Aorta (tissue), 5 donors: ENCODE results near the gene MR1. TPM values are rescaled to one million over a fixed set of nuclear protein-coding genes. Genes with fewer than 3 reads are reported as not detected.

Experiments
- ATAC-seq: fragments of 200-7000 bp; cut with Tn5 transposase; one replicate; pipeline ENCODE4 v1.9.1; 2022; ENCODE audit warnings: moderate library complexity; ENCODE audit not compliant: low FRiP score
- DNase-seq, 2 donors: peaks; one replicate each; pipeline ENCODE4 v3.0.0-alpha.2; 2020
- H3K27ac ChIP-seq, 2 donors: one replicate each; pipeline ENCODE4 v1.5.1; 2013; ENCODE audit warnings: low read length in 2 of 2, mild to moderate bottlenecking in 2 of 2, moderate library complexity in 2 of 2, control low read depth in 1 of 2, inconsistent platforms in 1 of 2, low read depth in 1 of 2
- H3K27me3 ChIP-seq, 2 donors: one replicate each; pipeline ENCODE4 v1.6.1; 2013; ENCODE audit warnings: control low read depth in 1 of 2, low read length in 1 of 2, mild to moderate bottlenecking in 1 of 2, moderate library complexity in 1 of 2; ENCODE audit not compliant: insufficient read depth in 2 of 2, control insufficient read depth in 1 of 2
- H3K36me3 ChIP-seq, 2 donors: one replicate each; pipeline ENCODE4 v1.6.1; 2013; ENCODE audit warnings: control low read depth in 1 of 2, low read length in 1 of 2, mild to moderate bottlenecking in 1 of 2; ENCODE audit not compliant: insufficient read depth in 2 of 2, control insufficient read depth in 1 of 2
- H3K4me1 ChIP-seq, 2 donors: one replicate each; pipeline ENCODE4 v1.6.1; 2013; ENCODE audit warnings: low read length in 2 of 2, control low read depth in 1 of 2, mild to moderate bottlenecking in 1 of 2, moderate library complexity in 1 of 2; ENCODE audit not compliant: insufficient read depth in 2 of 2, control insufficient read depth in 1 of 2
- H3K4me3 ChIP-seq, 2 donors: one replicate each; pipeline ENCODE4 v1.5.1; 2013; ENCODE audit warnings: low read length in 2 of 2, control low read depth in 1 of 2, mild to moderate bottlenecking in 1 of 2
- H3K9me3 ChIP-seq: one replicate; pipeline ENCODE4 v1.6.1; 2013; ENCODE audit warnings: mild to moderate bottlenecking, low read length; ENCODE audit not compliant: control insufficient read depth
- WGBS, 2 donors: extraction: QIAGEN DNeasy Blood & Tissue Kit; methylation state at CpG; one replicate each; pipeline ENCODE4 v1.1.7; 2013; 5-methylcytosine and 5-hydroxymethylcytosine counted together
- intact Hi-C, 2 donors: fragments of 100-400 bp; cut with DNase I; formaldehyde crosslinking; loops; one replicate each; pipeline versions ENCODE4 v1.14.2 to v1.15.0; 2022
- polyA plus RNA-seq, 2 donors: library from polyadenylated mRNA; stranded (reverse); fragments of 200-250 nt; gene quantifications; one replicate each; pipeline ENCODE4 v1.2.3, GENCODE V29; 2013
- total RNA-seq, 2 donors: library from RNA; stranded (reverse); fragmentation: NEBNext Ultra II Directional; extraction: Animal tissue kit (Norgen Biotek cat#: 25700); gene quantifications; one replicate each; pipeline ENCODE4 v1.2.1, GENCODE V29; 2021
- donor health status: healthy with polysubstance abuse.
- donor health status: Bipolar disorder and iron deficiency.
- donor health status: DM: no; HTN: no; CAD: no.
- donor health status: DM: no; HTN: no; CAD: no.
- donor health status: DM: yes; HTN: yes; CAD: no.

MR1 gene
- total and polyA plus RNA-seq, 4 donors, result 3.8 to 23.9 (median 18.4) TPM

DNA sequence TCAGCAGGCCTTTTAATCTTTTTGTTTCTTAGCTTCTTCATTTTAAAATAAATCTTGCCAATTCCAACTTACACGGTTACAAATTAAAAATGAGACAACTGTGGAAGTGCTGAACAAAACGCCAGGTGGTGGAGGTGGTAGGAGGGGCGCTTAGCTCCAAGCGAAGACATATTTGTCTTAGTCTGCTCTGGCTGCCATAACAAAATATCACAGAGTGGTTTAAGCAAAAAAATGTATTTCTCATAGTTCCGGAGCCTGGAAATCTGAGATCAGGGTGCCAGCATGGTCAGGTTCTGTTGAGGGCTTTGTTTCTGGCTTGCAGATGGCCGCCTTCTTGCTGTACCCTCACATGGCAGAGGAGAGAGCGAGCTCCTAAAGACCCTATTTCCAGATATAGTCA, 69.6 kb downstream of the MR1 start:
- intact Hi-C loops, result no loop called here
- H3K36me3 ChIP-seq, result no peaks in the 10 kb centered on the region
- no peak overlapping the region for H3K4me3 ChIP-seq
- no peaks in the 10 kb centered on the region for H3K4me1 ChIP-seq
- DNase-seq (no peak), ATAC-seq (no peak)
- H3K27me3 ChIP-seq, result no peaks in the 10 kb centered on the region
- H3K27ac ChIP-seq, result no peak overlapping the region
- 97% methylated on average over 7 of the region's 7 CpGs for WGBS, 2 donors
- H3K9me3 ChIP-seq, result no peaks in the 10 kb centered on the region

DNA sequence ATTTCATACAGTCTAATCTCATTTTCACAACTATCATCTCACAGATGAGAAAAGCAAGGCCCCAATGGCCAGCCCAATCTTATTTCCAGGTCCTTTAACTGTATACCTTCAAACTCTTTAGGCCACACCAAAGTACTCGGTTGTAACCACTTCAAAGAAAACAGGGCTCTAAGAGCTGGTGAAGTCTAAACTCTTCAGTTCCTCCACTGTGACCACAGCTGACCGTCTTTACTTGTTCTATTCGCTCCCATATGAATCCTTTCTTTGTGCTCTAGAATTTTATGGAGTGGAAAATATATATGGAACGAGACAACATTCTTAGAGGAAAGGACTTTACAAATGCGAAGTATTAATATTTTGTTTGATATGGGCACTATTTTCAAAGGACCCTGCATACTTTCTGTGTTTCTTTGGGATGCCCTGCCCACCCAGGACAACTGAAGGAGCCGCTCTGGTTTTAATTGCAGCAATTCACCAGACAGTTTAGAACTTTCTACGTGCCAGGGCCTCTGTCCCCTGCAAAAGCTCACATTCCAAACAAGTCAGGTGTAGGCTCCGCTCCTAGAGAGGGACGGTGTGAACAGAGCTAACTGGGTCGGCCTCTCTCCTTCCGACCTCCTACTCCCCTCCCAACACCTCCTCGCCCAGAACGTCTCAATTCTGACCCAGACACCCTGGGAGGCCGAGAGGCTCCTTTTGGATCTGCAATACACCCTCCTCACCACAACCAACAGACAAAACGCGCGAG, 70.4 kb downstream of the MR1 start:
- Histone ChIP-seq H3K27me3 (no peaks in the 10 kb centered on the region), H3K27ac (peak overlapping the region in 1 of 2 donors; percentile 55), H3K4me3 (peak overlapping the region; percentile 67 to 68), H3K36me3 (no peaks in the 10 kb centered on the region), H3K4me1 (no peaks in the 10 kb centered on the region), H3K9me3 (no peaks in the 10 kb centered on the region)
- WGBS, 2 donors, result 28 to 29% methylated on average over 17 of the region's 17 CpGs
- ATAC-seq (peak; percentile 19), DNase-seq (no peak)
- intact Hi-C loops, result no loop called here

DNA sequence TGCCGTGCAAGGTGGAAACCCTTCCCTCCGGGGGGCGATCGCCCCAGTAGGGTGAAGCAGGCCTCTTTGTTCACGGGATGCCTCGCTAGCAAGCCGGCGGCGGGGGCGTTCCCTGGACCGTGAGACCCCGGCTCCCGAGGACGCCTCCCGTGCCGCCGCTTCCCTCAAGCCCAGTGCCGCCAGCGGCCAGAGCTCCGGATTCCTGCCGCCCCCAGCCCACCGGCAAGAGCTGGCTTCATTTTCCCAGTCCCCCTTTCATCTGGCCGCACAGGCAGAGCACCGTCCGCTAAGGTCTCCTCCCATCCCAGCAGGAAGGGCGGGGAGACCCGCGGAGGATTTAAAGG, 71.0 kb downstream of the MR1 start:
- DNase-seq, result peak in 1 of 2 donors; percentile 85
- Histone ChIP-seq H3K27me3 (no peaks in the 10 kb centered on the region), H3K9me3 (no peaks in the 10 kb centered on the region), H3K4me1 (no peaks in the 10 kb centered on the region), H3K27ac (peak overlapping the region in 1 of 2 donors; percentile 55), H3K36me3 (no peaks in the 10 kb centered on the region), H3K4me3 (peak overlapping the region; percentile 67 to 68)
- ATAC-seq, result no peak
- 0% methylated on average over 20 to 28 of the region's 28 CpGs for WGBS, 2 donors
- intact Hi-C loops, result no loop called here

DNA sequence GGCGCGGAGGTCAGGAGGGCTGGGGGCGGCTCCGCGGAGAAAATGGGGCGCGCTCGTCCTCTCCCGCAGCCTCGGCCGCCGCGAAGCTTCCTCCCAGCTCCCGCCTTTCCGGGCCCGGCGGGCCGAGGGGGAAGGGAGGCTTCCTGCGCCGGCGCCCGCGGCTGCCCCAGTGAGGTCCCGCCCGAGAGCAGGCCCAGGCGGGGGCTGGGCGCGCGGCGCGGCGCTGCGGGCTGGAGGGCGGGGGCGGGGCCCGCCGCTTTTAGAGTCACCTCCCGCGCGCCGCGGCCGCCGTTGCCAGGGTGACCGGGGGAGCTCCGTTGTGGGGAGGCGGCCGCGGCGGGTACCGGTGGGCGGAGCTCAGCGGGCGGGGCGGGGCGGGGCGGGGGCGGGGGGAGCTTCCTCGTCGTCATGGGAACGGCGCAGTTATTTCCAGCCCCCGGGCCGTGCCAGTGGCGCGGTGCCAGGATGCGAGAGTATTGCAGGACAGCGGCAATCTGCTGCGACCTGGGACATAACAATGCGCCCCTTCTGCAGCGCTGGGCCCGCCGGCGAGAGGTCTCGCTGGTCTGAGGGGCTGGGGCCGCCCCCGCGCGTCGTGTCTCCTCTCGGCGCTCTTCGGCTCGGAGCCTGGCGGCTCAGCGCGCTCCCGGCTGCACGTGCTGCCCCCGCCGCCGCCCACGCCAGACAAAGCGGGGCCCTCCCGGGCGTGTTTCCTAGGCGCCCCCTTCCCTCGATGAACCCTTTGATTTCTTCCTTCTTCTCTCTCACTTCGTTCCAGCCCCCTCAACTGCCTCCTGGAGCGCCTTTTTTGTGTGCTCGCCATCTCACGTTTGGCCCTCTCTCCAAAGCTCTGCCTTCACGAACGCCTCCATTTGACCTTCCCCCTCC, 71.6 kb downstream of the MR1 start:
- intact Hi-C loops, result no loop called here
- peak; percentile 96 for ATAC-seq
- Histone ChIP-seq H3K27me3 (no peaks in the 10 kb centered on the region), H3K27ac (peak overlapping the region in 1 of 2 donors; percentile 55), H3K4me1 (no peaks in the 10 kb centered on the region), H3K36me3 (no peaks in the 10 kb centered on the region), H3K4me3 (peak overlapping the region; percentile 67 to 68), H3K9me3 (no peaks in the 10 kb centered on the region)
- peak; percentile 97 to 99 for DNase-seq
- WGBS, 2 donors, result 1% methylated on average over 70 to 104 of the region's 104 CpGs

DNA sequence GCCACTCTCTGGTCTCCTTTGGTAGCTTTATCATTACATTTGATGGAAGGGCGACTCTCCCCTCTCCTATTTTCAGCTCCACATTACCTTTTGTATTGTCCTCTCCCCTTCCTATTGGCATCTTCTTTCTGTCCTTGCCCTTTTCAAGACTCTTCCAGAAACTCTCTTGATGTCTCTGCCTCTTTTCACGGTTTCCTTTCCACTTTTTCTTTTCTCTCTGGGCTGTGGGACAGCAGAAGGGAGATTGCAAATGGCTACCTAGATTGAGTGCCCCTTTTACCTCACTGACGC, 72.2 kb downstream of the MR1 start:
- Histone ChIP-seq H3K4me1 (no peaks in the 10 kb centered on the region), H3K27me3 (no peaks in the 10 kb centered on the region), H3K36me3 (no peaks in the 10 kb centered on the region), H3K27ac (peak overlapping the region in 1 of 2 donors; percentile 48), H3K4me3 (no peak overlapping the region), H3K9me3 (no peaks in the 10 kb centered on the region)
- DNase-seq (no peak), ATAC-seq (no peak)
- 69 to 77% methylated on average over 3 of the region's 3 CpGs for WGBS, 2 donors
- intact Hi-C loops, result no loop called here

DNA sequence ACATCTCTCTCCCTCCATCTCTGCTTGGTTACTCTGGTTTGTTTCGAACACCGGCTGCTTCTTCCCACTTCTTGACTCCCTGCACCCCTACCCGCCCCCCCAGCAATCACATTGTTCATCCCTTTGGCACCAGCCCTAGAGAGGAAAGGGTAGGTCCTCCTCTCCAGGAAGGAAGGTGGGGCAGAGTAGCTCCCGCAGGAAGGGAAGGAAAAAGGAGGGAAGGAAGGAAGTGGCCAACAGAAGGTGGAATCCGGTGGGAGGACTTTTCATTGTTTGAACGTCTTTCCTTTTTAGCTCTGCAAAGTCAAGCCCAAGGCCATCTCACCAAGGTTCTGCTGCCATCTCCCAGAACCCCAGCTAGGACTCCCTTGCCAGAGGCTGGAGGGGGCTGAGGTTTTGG, 72.7 kb downstream of the MR1 start:
- DNase-seq (no peak), ATAC-seq (no peak)
- intact Hi-C loops, result no loop called here
- H3K36me3 ChIP-seq, result no peaks in the 10 kb centered on the region
- H3K9me3 ChIP-seq, result no peaks in the 10 kb centered on the region
- H3K27ac ChIP-seq, result peak overlapping the region in 1 of 2 donors; percentile 48
- no peaks in the 10 kb centered on the region for H3K4me1 ChIP-seq
- no peak overlapping the region for H3K4me3 ChIP-seq
- no peaks in the 10 kb centered on the region for H3K27me3 ChIP-seq
- 79 to 85% methylated on average over 6 of the region's 6 CpGs for WGBS, 2 donors

DNA sequence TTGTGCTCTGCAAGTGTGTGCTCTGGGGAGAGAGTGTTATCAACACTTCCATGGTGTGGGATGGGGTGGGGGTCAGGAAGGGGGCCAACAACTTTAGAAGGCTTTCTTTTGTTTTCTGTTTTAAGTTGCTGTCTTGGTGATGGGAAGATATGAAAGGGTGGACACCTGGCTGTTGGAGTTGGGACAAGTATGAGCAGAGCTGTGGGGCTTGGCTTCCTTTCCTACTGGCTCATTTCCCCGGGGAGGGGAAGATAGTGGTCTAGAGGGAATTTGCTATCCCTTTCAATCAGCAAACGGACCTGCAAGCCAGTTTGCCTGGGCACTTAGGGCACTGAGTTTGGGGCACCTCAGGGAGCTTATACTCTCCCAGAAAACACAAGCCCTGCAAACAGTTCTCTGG, 73.9 kb downstream of the MR1 start:
- DNase-seq (no peak), ATAC-seq (no peak)
- Histone ChIP-seq H3K36me3 (no peaks in the 10 kb centered on the region), H3K27ac (no peak overlapping the region), H3K4me3 (no peak overlapping the region), H3K9me3 (no peaks in the 10 kb centered on the region), H3K27me3 (no peaks in the 10 kb centered on the region), H3K4me1 (no peaks in the 10 kb centered on the region)
- intact Hi-C loops, result no loop called here
- 69 to 76% methylated on average over 2 of the region's 2 CpGs for WGBS, 2 donors

DNA sequence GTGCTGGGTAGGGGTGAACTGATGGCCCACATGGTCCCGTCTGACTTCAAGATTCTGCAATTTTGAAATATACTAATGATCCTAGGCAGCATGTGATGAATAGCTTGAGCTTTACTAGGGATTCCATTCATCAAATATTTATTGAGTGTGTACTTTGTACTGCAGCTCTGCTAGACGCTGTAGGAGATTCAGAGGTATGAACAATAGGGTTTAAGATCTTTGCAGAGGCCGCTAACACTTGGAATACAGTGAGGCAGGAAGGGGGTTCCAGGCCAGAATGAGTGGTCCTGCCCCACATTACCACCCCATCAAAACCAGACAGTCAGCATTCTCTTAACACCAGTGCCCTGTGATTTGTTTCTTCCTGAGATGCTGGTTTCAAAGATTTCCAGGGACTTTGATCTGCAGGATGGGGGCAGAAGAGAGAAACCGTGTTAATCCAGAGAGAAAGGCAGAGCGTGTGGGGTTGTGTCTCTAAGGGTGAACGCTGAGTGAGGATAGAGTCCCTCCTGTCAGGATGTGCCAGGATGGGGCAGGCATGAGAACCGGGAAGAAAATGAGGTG, 74.6 kb downstream of the MR1 start:
- peaks cover 0 to 3% of the 10 kb centered on the region in 2 donors for H3K4me1 ChIP-seq
- ATAC-seq (no peak), DNase-seq (no peak)
- H3K27ac ChIP-seq, result no peak overlapping the region
- H3K9me3 ChIP-seq, result no peaks in the 10 kb centered on the region
- no peaks in the 10 kb centered on the region for H3K36me3 ChIP-seq
- WGBS, 2 donors, result 86 to 89% methylated on average over 7 of the region's 7 CpGs
- intact Hi-C loops, result no loop called here
- H3K4me3 ChIP-seq, result no peak overlapping the region
- H3K27me3 ChIP-seq, result no peaks in the 10 kb centered on the region
